Measurements from ENCODE around the gene NLRP4. TPM values are rescaled to one million over a fixed set of nuclear protein-coding genes. Genes with fewer than 3 reads are reported as not detected.

NLRP4 gene
- total RNA-seq, 1 donor from 2014 or later = not detected

- ATAC-seq (no peak), DNase-seq (no peak)
- Histone ChIP-seq H3K4me1 (no peaks in the 10 kb centered on the region), H3K9me3 (no peaks in the 10 kb centered on the region), H3K27ac (no peak overlapping the region), H3K27me3 (ENCODE audit: low read depth) (peaks cover 4% of the 10 kb centered on the region), H3K4me3 (no peak overlapping the region), H3K36me3 (no peaks in the 10 kb centered on the region)
- no peak for TF ChIP-seq CTCF (IDR thresholded peaks at IDR 0.05)
- intact Hi-C loops (cut with DNase I) = no loop called here
Measured at GRCh38 chr19:55832676-55833075, 3.7 kb upstream of the NLRP4 start.

DNA sequence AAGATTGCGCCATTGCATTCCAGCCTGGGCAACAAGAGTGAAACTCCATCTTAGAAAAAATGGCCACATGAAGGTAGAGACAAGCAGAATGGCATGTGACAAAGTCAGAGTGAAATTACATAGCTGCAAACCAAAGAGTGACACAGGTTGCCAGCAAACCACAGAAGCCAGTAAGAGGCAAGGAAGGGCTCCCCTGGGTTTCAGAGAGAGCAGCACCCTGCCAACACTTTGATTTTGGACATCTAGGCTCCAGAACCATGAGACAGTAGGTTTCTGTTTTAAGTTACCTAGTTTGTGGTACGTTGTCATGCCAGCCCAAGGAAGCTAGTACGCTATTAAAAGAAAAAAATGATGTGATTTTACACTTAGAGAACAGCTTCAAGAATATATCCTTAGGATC lies 1.9 kb downstream of the NLRP4 start:
- Histone ChIP-seq H3K9me3 (no peaks in the 10 kb centered on the region), H3K4me3 (no peak overlapping the region), H3K36me3 (no peaks in the 10 kb centered on the region), H3K27me3 (ENCODE audit: low read depth) (no peaks in the 10 kb centered on the region), H3K27ac (no peak overlapping the region), H3K4me1 (no peaks in the 10 kb centered on the region)
- DNase-seq (no peak), ATAC-seq (no peak)
- intact Hi-C loops (cut with DNase I) = no loop called here
- no peak for TF ChIP-seq CTCF (IDR thresholded peaks at IDR 0.05)

GRCh38 chr19:55838906-55839305 lies 2.6 kb downstream of the NLRP4 start:
- ATAC-seq = no peak

GRCh38 chr19:55855160-55855559 lies 18.8 kb downstream of the NLRP4 start:
- H3K27ac ChIP-seq = no peak overlapping the region
- no peak overlapping the region for H3K4me3 ChIP-seq
- no peak for ATAC-seq
- DNase-seq = no peak
- H3K4me1 ChIP-seq = no peaks in the 10 kb centered on the region
- H3K27me3 ChIP-seq (ENCODE audit: low read depth) = no peaks in the 10 kb centered on the region
- no peaks in the 10 kb centered on the region for H3K36me3 ChIP-seq
- intact Hi-C loops (cut with DNase I) = no loop called here
- no peaks in the 10 kb centered on the region for H3K9me3 ChIP-seq
- TF ChIP-seq CTCF (IDR thresholded peaks at IDR 0.05) = no peak

More at GRCh38 chr19:55838906-55839305, 2.6 kb downstream of the NLRP4 start:
- Histone ChIP-seq H3K9me3 (no peaks in the 10 kb centered on the region), H3K4me1 (no peaks in the 10 kb centered on the region), H3K27ac (no peak overlapping the region), H3K4me3 (no peak overlapping the region), H3K36me3 (no peaks in the 10 kb centered on the region), H3K27me3 (ENCODE audit: low read depth) (no peaks in the 10 kb centered on the region)
- no peak for TF ChIP-seq CTCF (IDR thresholded peaks at IDR 0.05)
- DNase-seq = no peak
- intact Hi-C loops (cut with DNase I) = no loop called here

DNA sequence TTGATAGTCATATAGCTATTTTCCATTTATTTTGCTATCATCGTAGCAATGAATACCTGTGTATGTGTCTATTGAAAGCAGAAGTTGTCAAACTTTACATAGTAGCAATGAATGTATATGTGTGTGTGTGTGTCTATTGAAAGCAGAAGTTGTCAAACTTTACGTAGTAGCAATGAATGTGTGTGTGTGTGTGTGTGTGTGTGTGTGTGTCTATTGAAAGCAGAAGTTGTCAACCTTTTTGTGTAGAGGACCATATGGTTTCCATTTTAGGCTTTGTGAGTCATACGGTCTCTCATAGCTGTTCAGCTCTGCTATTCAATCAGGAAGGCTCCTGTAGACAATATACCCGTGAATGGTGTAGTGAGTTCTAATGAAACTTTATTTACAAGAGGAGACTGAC lies 20.8 kb downstream of the NLRP4 start:
- no peak for TF ChIP-seq CTCF (IDR thresholded peaks at IDR 0.05)
- Histone ChIP-seq H3K36me3 (no peaks in the 10 kb centered on the region), H3K27ac (no peak overlapping the region), H3K27me3 (ENCODE audit: low read depth) (no peaks in the 10 kb centered on the region), H3K9me3 (no peaks in the 10 kb centered on the region), H3K4me1 (no peaks in the 10 kb centered on the region), H3K4me3 (no peak overlapping the region)
- intact Hi-C loops (cut with DNase I) = no loop called here
- DNase-seq (no peak), ATAC-seq (no peak)

- no peak for ATAC-seq
- Histone ChIP-seq H3K27me3 (ENCODE audit: low read depth) (no peaks in the 10 kb centered on the region), H3K36me3 (no peaks in the 10 kb centered on the region), H3K4me1 (no peaks in the 10 kb centered on the region), H3K9me3 (no peaks in the 10 kb centered on the region), H3K27ac (no peak overlapping the region), H3K4me3 (no peak overlapping the region)
- intact Hi-C loops (cut with DNase I) = no loop called here
- no peak for TF ChIP-seq CTCF (IDR thresholded peaks at IDR 0.05)
- no peak for DNase-seq
Measured at GRCh38 chr19:55857974-55858373, 21.6 kb downstream of the NLRP4 start.
